SK-N-SH (cell line): Measurements from ENCODE around the gene PFKFB3. TPM values are rescaled to one million over a fixed set of nuclear protein-coding genes. Genes with fewer than 3 reads are reported as not detected.
A peak's percentile ranks its signal among the peaks of the same experiment; 100 is the strongest.

Experiments used
- CTCF ChIA-PET: fragments of 300-600, 350-600 bp; formaldehyde crosslinking; extraction: SDS; loops from one replicate; lab custom pipeline; 2021; lab: Yijun Ruan, JAX
- POLR2A ChIA-PET: fragments of 350-600 bp; sonication (Branson Sonifier 250); formaldehyde crosslinking; extraction: SDS; loops from one replicate; lab custom pipeline; 2020; ENCODE audit warnings: antibody characterized with exemption, inconsistent platforms; lab: Yijun Ruan, JAX
- DNase-seq: peaks from one replicate; pipeline ENCODE4 v3.0.0; 2012
- H2AFZ ChIP-seq: fragments of 200-600 bp; sonication (generic); 2 replicates; pipeline ENCODE4 v1.8.1; 2016; ENCODE audit warnings: antibody characterized with exemption, mild to moderate bottlenecking, low read depth
- H3F3A ChIP-seq: fragments of 200-600 bp; sonication (generic); replicated peaks from 2 replicates; pipeline ENCODE3; 2016; ENCODE audit warnings: antibody characterized with exemption, mild to moderate bottlenecking; ENCODE audit not compliant: insufficient read depth
- H3K27ac ChIP-seq, 2 experiments: fragments of 200-500 bp in 1 of 2; fragments of 200-600 bp in 1 of 2; sonication (Bioruptor generic) in 1 of 2; sonication (generic), shearing (Covaris generic) in 1 of 2; 2 replicates each; pipeline versions ENCODE4 v1.5.1 to v1.6.1; 2014 to 2016; ENCODE audit warnings: low read depth in 2 of 2, inconsistent platforms in 1 of 2, low read length in 1 of 2, mild to moderate bottlenecking in 1 of 2, mixed read lengths in 1 of 2
- H3K27me3 ChIP-seq: fragments of 200-600 bp; sonication (generic), shearing (Covaris generic); 2 replicates; pipeline ENCODE4 v1.6.1; 2016; ENCODE audit warnings: mixed run types; ENCODE audit not compliant: insufficient read depth
- H3K36me3 ChIP-seq, 2 experiments: fragments of 200-500 bp in 1 of 2; fragments of 200-600 bp in 1 of 2; sonication (Bioruptor generic) in 1 of 2; sonication (generic) in 1 of 2; replicated peaks in 1 of 2; 2 replicates each; pipeline versions ENCODE3 to v1.5.1; 2014 to 2016; ENCODE audit warnings: low read length in 1 of 2, mild to moderate bottlenecking in 1 of 2; ENCODE audit not compliant: insufficient read depth in 2 of 2, control insufficient read depth in 1 of 2
- H3K4me1 ChIP-seq, 2 experiments: fragments of 200-500 bp in 1 of 2; fragments of 200-600 bp in 1 of 2; sonication (Bioruptor generic) in 1 of 2; sonication (generic), shearing (Covaris generic) in 1 of 2; 2 replicates each; pipeline versions ENCODE4 v1.5.1 to v1.6.1; 2014 to 2016; ENCODE audit warnings: low read depth in 1 of 2, low read length in 1 of 2, mixed run types in 1 of 2; ENCODE audit not compliant: insufficient read depth in 2 of 2, control insufficient read depth in 1 of 2
- H3K4me2 ChIP-seq: fragments of 200-600 bp; sonication (generic), shearing (Covaris generic); 2 replicates; pipeline ENCODE4 v1.6.1; 2017; ENCODE audit warnings: mixed run types
- H3K4me3 ChIP-seq, 2 experiments: fragments of 200-500 bp in 1 of 2; fragments of 200-600 bp in 1 of 2; sonication (Bioruptor generic) in 1 of 2; sonication (generic), shearing (Covaris generic) in 1 of 2; 2 replicates each; pipeline versions ENCODE4 v1.5.1 to v1.8.1; 2014 to 2016; ENCODE audit warnings: low read depth in 2 of 2, inconsistent platforms in 1 of 2, low read length in 1 of 2, mild to moderate bottlenecking in 1 of 2, mixed read lengths in 1 of 2, moderate library complexity in 1 of 2
- H3K79me2 ChIP-seq: fragments of 200-600 bp; sonication (generic); 2 replicates; pipeline ENCODE4 v1.8.1; 2017; ENCODE audit warnings: mild to moderate bottlenecking; ENCODE audit not compliant: insufficient read depth
- H3K9ac ChIP-seq: fragments of 200-600 bp; sonication (generic); 2 replicates; pipeline ENCODE4 v1.6.1; 2017; ENCODE audit warnings: mixed run types
- H3K9me2 ChIP-seq: fragments of 200-600 bp; sonication (generic); 2 replicates; pipeline ENCODE4 v1.6.1; 2017; ENCODE audit warnings: mixed run types
- H3K9me3 ChIP-seq: fragments of 200-600 bp; sonication (generic); 2 replicates; pipeline ENCODE4 v1.6.1; 2017; ENCODE audit warnings: mixed run types, mild to moderate bottlenecking, moderate library complexity
- H4K20me1 ChIP-seq: fragments of 200-600 bp; sonication (generic); 2 replicates; pipeline ENCODE4 v1.6.1; 2017; ENCODE audit warnings: mild to moderate bottlenecking, mixed run types; ENCODE audit not compliant: insufficient read depth
- CHD2 ChIP-seq: fragments of 150-350 bp; IDR thresholded peaks from 2 replicates; pipeline ENCODE4 v1.6.1; 2018; ENCODE audit warnings: low read length; ENCODE audit not compliant: partially characterized antibody
- CTCF ChIP-seq: fragments of 200-600 bp; sonication (generic); IDR thresholded peaks from 2 replicates; pipeline ENCODE4 v1.6.1; 2017; ENCODE audit warnings: antibody characterized with exemption, mild to moderate bottlenecking, moderate library complexity
- EP300 ChIP-seq, 2 experiments: IDR thresholded peaks; 2 replicates each; pipeline versions ENCODE4 v1.4.0 to v1.6.1; 2012; ENCODE audit warnings: borderline replicate concordance in 1 of 2, low read depth in 1 of 2, low read length in 1 of 2
- FOXJ3 ChIP-seq: sonication (generic); formaldehyde crosslinking; IDR thresholded peaks from 2 replicates; pipeline ENCODE4 v1.5.1; 2020; ENCODE audit warnings: mild to moderate bottlenecking, missing genetic modification reagents
- GABPA ChIP-seq: IDR thresholded peaks from 2 replicates; pipeline ENCODE4 v1.4.0; 2012; ENCODE audit warnings: low read depth, mild to moderate bottlenecking
- JUND ChIP-seq: IDR thresholded peaks from 2 replicates; pipeline ENCODE4 v1.4.0; 2012
- MAX ChIP-seq: IDR thresholded peaks from 2 replicates; pipeline ENCODE4 v1.4.0; 2012; ENCODE audit warnings: low read depth
- PBX3 ChIP-seq: IDR thresholded peaks from 2 replicates; pipeline ENCODE4; 2012
- RCOR1 ChIP-seq: fragments of 150-350 bp; IDR thresholded peaks from 2 replicates; pipeline ENCODE4 v1.6.1; 2017; ENCODE audit warnings: antibody characterized with exemption, low read length
- SMC3 ChIP-seq: IDR thresholded peaks from 2 replicates; pipeline ENCODE4 v1.6.1; 2012; ENCODE audit warnings: low read depth, low read length, improper control_type of control experiment
- TCF12 ChIP-seq: IDR thresholded peaks from 2 replicates; pipeline ENCODE4 v1.4.0; 2012
- WGBS: methylation state at CpG from one replicate; pipeline ENCODE4 v1.1.6; 2017; ENCODE audit warnings: low lambda C conversion rate; 5-methylcytosine and 5-hydroxymethylcytosine counted together
- polyA plus RNA-seq, 3 experiments: library from polyadenylated mRNA; depleted of rRNA; stranded (reverse); fragments of >200 nt; gene quantifications; 2 replicates each; pipeline ENCODE4 v1.2.3, GENCODE V29; 2012
- TF ChIP-seq, protein P1 (sequence below): IDR thresholded peaks from 2 replicates; pipeline ENCODE4 v1.6.1; 2012; ENCODE audit warnings: mild to moderate bottlenecking, low read depth, low read length, moderate library complexity
- TF ChIP-seq, protein P2 (sequence below): IDR thresholded peaks from 2 replicates; pipeline ENCODE4 v1.4.0; 2012; ENCODE audit warnings: low read depth, borderline replicate concordance

The PFKFB3 gene
- polyA plus RNA-seq, 1 of the 3 experiments (the other 2 are of a cell fraction): 59.7 TPM

DNA sequence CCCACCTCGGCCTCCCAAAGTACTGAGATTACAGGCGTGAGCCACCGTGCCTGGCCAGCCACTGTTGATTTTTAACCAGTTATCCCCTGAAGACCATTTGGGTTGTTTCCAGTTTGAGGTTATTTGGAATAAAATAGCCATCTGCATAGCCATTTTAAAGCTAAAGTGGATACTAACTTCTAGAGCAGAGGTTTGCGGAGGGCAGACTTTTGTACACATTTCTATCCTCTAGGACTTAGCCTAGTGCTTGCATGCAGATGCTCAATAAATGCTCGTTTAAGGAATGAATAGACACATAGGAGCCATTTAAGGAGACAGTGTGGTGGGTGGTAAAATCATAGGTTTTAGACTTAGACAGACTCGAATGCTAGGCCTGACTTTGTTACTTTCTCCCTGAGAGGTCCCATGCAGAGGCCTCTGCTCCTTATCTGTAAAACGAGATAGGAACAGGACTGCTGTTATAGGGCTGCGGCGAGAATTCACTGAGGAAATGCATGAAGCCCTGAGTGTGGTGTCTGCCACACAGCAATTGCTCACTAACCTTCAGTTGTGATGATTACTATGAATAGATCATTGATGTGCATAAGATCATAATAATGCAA is 75.9 kb downstream of the PFKFB3 start:
- peak overlapping the region; percentile 8; the same call in 1 of the 2 replicates for H2AFZ ChIP-seq
- no peaks in the 10 kb centered on the region for H3K9me3 ChIP-seq
- peak overlapping the region; percentile 26; the same call in 1 of the 2 replicates for H3K9ac ChIP-seq
- H3K27ac ChIP-seq: peak overlapping the region in 1 of 2 experiments; percentile 79; a peak in 3 of 4 replicates
- H3K36me3 ChIP-seq: no peaks in the 10 kb centered on the region
- POLR2A ChIA-PET: no interaction called here
- H3K27me3 ChIP-seq: no peaks in the 10 kb centered on the region
- H3K9me2 ChIP-seq: no peaks in the 10 kb centered on the region
- DNase-seq: no peak
- TF ChIP-seq CTCF: no peak
- no peak for TF ChIP-seq GABPA
- no peak for TF ChIP-seq PBX3
- H3K4me3 ChIP-seq: no peak overlapping the region
- WGBS: 69% methylated on average over 9 of the region's 9 CpGs
- no peaks in the 10 kb centered on the region for H3K79me2 ChIP-seq
- peaks cover 27% of the 10 kb centered on the region for H3F3A ChIP-seq
- no peak overlapping the region for H3K4me2 ChIP-seq
- peaks cover 0 to 32% of the 10 kb centered on the region in 2 experiments; a peak in 2 of 4 replicates for H3K4me1 ChIP-seq
- H4K20me1 ChIP-seq: no peaks in the 10 kb centered on the region
- CTCF ChIA-PET: no interaction called here

DNA sequence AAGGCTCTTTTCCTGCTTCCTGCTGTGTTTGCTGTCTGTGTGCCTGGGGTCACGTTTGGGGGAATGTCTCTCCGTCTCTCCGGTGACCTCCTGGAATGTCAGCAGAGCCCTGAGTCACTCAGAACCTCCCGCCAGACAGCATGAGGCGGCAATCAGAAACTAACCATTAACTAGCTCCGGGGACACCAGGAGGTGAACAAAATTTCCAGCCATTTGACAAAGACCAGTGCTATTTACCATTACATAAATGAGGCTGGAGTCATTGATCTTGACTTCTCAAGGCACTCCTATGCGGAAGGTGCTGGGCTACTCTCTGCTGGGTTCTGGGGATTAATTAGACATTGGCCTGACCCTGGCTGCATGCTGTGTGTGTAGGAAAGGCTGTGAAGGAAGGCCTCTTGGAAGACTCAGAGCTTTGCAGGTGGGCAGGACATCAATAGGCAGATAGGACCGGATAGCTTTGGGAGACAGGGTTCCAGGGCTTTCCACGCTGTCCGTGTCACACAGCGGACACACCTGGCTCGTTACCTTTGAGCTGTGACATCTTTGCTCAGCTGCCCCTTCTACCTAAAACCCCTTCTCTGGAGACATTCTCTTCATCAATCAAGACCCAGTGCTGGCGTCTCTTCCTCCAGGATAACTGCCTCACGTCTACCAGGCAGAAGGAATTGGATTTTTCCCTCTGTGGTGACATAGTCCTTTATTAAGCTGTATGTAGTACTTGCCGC is 77.0 kb downstream of the PFKFB3 start:
- Histone ChIP-seq H3K36me3 (no peaks in the 10 kb centered on the region), H3K4me2 (peak overlapping the region; percentile 39), H3K4me3 (no peak overlapping the region), H3K4me1 (peaks cover 0 to 32% of the 10 kb centered on the region in 2 experiments; a peak in 2 of 4 replicates), H3K9me2 (no peaks in the 10 kb centered on the region), H3K27me3 (no peaks in the 10 kb centered on the region), H3K79me2 (no peaks in the 10 kb centered on the region), H3F3A (peaks cover 26% of the 10 kb centered on the region), H3K27ac (peak overlapping the region; percentile 31 to 79; a peak in 3 of 4 replicates), H2AFZ (peak overlapping the region; percentile 63), H3K9me3 (no peaks in the 10 kb centered on the region), H4K20me1 (no peaks in the 10 kb centered on the region), H3K9ac (peak overlapping the region; percentile 26; the same call in 1 of the 2 replicates)
- DNase-seq: no peak
- ChIA-PET POLR2A (no interaction called here), CTCF (interaction anchor here (0.8 kb wide), 1 partner anchor 19 kb away, joined by 3 read pairs; no protein-coding TSS in a partner anchor)
- WGBS: 45% methylated on average over 15 of the region's 15 CpGs
- no peak for TF ChIP-seq RCOR1
- no peak for TF ChIP-seq CTCF
- peak; percentile 60; the same call in 1 of the 2 replicates for TF ChIP-seq MAX
- no peak for TF ChIP-seq CHD2
- TF ChIP-seq, protein P1, sequence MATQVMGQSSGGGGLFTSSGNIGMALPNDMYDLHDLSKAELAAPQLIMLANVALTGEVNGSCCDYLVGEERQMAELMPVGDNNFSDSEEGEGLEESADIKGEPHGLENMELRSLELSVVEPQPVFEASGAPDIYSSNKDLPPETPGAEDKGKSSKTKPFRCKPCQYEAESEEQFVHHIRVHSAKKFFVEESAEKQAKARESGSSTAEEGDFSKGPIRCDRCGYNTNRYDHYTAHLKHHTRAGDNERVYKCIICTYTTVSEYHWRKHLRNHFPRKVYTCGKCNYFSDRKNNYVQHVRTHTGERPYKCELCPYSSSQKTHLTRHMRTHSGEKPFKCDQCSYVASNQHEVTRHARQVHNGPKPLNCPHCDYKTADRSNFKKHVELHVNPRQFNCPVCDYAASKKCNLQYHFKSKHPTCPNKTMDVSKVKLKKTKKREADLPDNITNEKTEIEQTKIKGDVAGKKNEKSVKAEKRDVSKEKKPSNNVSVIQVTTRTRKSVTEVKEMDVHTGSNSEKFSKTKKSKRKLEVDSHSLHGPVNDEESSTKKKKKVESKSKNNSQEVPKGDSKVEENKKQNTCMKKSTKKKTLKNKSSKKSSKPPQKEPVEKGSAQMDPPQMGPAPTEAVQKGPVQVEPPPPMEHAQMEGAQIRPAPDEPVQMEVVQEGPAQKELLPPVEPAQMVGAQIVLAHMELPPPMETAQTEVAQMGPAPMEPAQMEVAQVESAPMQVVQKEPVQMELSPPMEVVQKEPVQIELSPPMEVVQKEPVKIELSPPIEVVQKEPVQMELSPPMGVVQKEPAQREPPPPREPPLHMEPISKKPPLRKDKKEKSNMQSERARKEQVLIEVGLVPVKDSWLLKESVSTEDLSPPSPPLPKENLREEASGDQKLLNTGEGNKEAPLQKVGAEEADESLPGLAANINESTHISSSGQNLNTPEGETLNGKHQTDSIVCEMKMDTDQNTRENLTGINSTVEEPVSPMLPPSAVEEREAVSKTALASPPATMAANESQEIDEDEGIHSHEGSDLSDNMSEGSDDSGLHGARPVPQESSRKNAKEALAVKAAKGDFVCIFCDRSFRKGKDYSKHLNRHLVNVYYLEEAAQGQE: no peak
- no peak for TF ChIP-seq JUND
- no peak for TF ChIP-seq FOXJ3
- TF ChIP-seq EP300 (IDR thresholded peaks at IDR 0.05; ENCODE audit: borderline replicate concordance in 1 of 2, low read depth in 1 of 2, low read length in 1 of 2): no peak
- TF ChIP-seq TCF12: peak; percentile 13; the same call in 1 of the 2 replicates
- TF ChIP-seq, protein P2, sequence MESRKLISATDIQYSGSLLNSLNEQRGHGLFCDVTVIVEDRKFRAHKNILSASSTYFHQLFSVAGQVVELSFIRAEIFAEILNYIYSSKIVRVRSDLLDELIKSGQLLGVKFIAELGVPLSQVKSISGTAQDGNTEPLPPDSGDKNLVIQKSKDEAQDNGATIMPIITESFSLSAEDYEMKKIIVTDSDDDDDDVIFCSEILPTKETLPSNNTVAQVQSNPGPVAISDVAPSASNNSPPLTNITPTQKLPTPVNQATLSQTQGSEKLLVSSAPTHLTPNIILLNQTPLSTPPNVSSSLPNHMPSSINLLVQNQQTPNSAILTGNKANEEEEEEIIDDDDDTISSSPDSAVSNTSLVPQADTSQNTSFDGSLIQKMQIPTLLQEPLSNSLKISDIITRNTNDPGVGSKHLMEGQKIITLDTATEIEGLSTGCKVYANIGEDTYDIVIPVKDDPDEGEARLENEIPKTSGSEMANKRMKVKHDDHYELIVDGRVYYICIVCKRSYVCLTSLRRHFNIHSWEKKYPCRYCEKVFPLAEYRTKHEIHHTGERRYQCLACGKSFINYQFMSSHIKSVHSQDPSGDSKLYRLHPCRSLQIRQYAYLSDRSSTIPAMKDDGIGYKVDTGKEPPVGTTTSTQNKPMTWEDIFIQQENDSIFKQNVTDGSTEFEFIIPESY: no peak
- TF ChIP-seq SMC3: no peak
